ENCODE results near the gene PLCH1. TPM values are rescaled to one million over a fixed set of nuclear protein-coding genes. Genes with fewer than 3 reads are reported as not detected.

Gene PLCH1
- total and polyA plus RNA-seq, 2 of the 8 experiments (the other 6 are each of a cell fraction or from before 2014, with no cell fraction given), result 5.8 to 17.2 TPM

GRCh38 chr3:155596615-155597014 lies 148.3 kb downstream of the PLCH1 start (continued):
- no peak for TF ChIP-seq SIX5 (IDR thresholded peaks at IDR 0.05; ENCODE audit: low read depth, low read length)
- TF ChIP-seq NANOG (IDR thresholded peaks at IDR 0.05; ENCODE audit: insufficient read depth, low read depth, low read length, poor library complexity, severe bottlenecking), result no peak
- TF ChIP-seq TCF12 (IDR thresholded peaks at IDR 0.05; ENCODE audit: low read depth, low read length), result no peak
- TF ChIP-seq CHD2 (IDR thresholded peaks at IDR 0.05; ENCODE audit: low read length), result no peak
- TF ChIP-seq ASH2L (IDR thresholded peaks at IDR 0.05; ENCODE audit: low read length), result no peak
- TF ChIP-seq SRF (IDR thresholded peaks at IDR 0.05; ENCODE audit: low read depth, low read length), result no peak
- no peak for TF ChIP-seq NRF1 (IDR thresholded peaks at IDR 0.05; ENCODE audit: low read depth, low read length)
- TF ChIP-seq CBX8 (IDR thresholded peaks at IDR 0.05; ENCODE audit: borderline replicate concordance, low read depth, low read length), result no peak
- TF ChIP-seq EGR1 (IDR thresholded peaks at IDR 0.05; ENCODE audit: borderline replicate concordance, low read depth, low read length), result no peak
- no peak for TF ChIP-seq MAFK (IDR thresholded peaks at IDR 0.05; ENCODE audit: low read depth, low read length)

All from H1 (cell line).